HepG2 (cell line): Measurements from ENCODE around the gene PBLD. TPM values are rescaled to one million over a fixed set of nuclear protein-coding genes. Genes with fewer than 3 reads are reported as not detected.

ENCODE experiments used
- ATAC-seq: fragments of 200-7000 bp; cut with Tn5 transposase; 3 replicates; pipeline ENCODE4 v1.9.1; 2020; ENCODE audit warnings: mild to moderate bottlenecking, moderate library complexity
- BruUV-seq: library from RNA; stranded (reverse); fragments of 400-500 nt; replicated peaks from 2 replicates; lab custom pipeline; 2021; lab: Mats Ljungman, UMichigan
- CTCF ChIA-PET: fragments of 300-600 bp; formaldehyde crosslinking; extraction: SDS; loops from one replicate; lab custom pipeline; 2021; ENCODE audit warnings: low total read pairs, inconsistent platforms, low intra/inter-chr PET ratio; lab: Yijun Ruan, JAX
- POLR2A ChIA-PET: fragments of 350-600 bp; sonication (Branson Sonifier 250); formaldehyde crosslinking; loops from one replicate; lab custom pipeline; 2020; ENCODE audit warnings: antibody characterized with exemption, inconsistent platforms; lab: Yijun Ruan, JAX
- DNase-seq: peaks from one replicate; pipeline ENCODE4 v3.0.0-alpha.2; 2015; ENCODE audit warnings: low spot score
- FAIRE-seq: peaks from 3 replicates; lab custom pipeline; 2011; peaks lifted over from hg19 to GRCh38; lab: Jason Lieb, UNC
- H2AFZ ChIP-seq: one replicate; pipeline ENCODE4 v1.6.1; 2011; ENCODE audit warnings: low read length, inconsistent platforms
- H3K27ac ChIP-seq: fragments of 300-600 bp; 3 replicates; pipeline ENCODE4 v1.8.0; 2011; ENCODE audit warnings: mixed run types, mild to moderate bottlenecking, mixed read lengths, low read length, inconsistent platforms; ENCODE audit not compliant: insufficient read depth; ENCODE audit errors: extremely low read length
- H3K27me3 ChIP-seq, 2 experiments: fragments of 200-600 bp in 1 of 2; 2 replicates in 1 of 2; 3 replicates in 1 of 2; pipeline versions ENCODE4 v1.6.0 to v1.8.0; 2011; ENCODE audit warnings: low read length in 2 of 2, mild to moderate bottlenecking in 2 of 2, moderate library complexity in 2 of 2, inconsistent platforms in 1 of 2; ENCODE audit not compliant: insufficient read depth in 2 of 2, control insufficient read depth in 1 of 2
- H3K36me3 ChIP-seq, 2 experiments: fragments of 200-600 bp in 1 of 2; replicated peaks in 1 of 2; 2 replicates in 1 of 2; 3 replicates in 1 of 2; pipeline versions ENCODE4 v1.5.1 to v1.8.0; 2011; ENCODE audit warnings: low read length in 2 of 2, inconsistent platforms in 1 of 2; ENCODE audit not compliant: insufficient read depth in 2 of 2, control insufficient read depth in 1 of 2
- H3K4me1 ChIP-seq: 2 replicates; pipeline ENCODE4 v1.5.1; 2012; ENCODE audit warnings: low read length, inconsistent platforms; ENCODE audit not compliant: insufficient read depth
- H3K4me2 ChIP-seq: 2 replicates; pipeline ENCODE4 v1.6.0; 2011; ENCODE audit warnings: low read depth, low read length, inconsistent platforms
- H3K4me3 ChIP-seq, 3 experiments: fragments of 200-600 bp in 1 of 3; sonication (generic), shearing (Covaris generic) in 1 of 3; replicated peaks in 1 of 3; 2 replicates each; pipeline ENCODE4 v1.5.1; 2011 to 2016; ENCODE audit warnings: low read length in 3 of 3, inconsistent platforms in 2 of 3, low read depth in 2 of 3, mild to moderate bottlenecking in 2 of 3, control low read depth in 1 of 3, mixed read lengths in 1 of 3; ENCODE audit not compliant: insufficient read depth in 1 of 3
- H3K79me2 ChIP-seq: one replicate; pipeline ENCODE4 v1.6.1; 2011; ENCODE audit warnings: low read length, inconsistent platforms; ENCODE audit not compliant: insufficient read depth
- H3K9ac ChIP-seq: 2 replicates; pipeline ENCODE4 v1.6.0; 2011; ENCODE audit warnings: mild to moderate bottlenecking, low read depth, low read length, inconsistent platforms; ENCODE audit not compliant: insufficient read depth
- H3K9me3 ChIP-seq: 2 replicates; pipeline ENCODE4 v1.5.1; 2012; ENCODE audit warnings: mild to moderate bottlenecking, low read length
- H4K20me1 ChIP-seq: 2 replicates; pipeline ENCODE4 v1.6.0; 2011; ENCODE audit warnings: inconsistent platforms, mild to moderate bottlenecking, low read length, moderate library complexity; ENCODE audit not compliant: insufficient read depth
- ETS1 ChIP-seq: sonication (generic); formaldehyde crosslinking; IDR thresholded peaks from 2 replicates; pipeline ENCODE4 v1.4.0; 2020; ENCODE audit warnings: missing genetic modification reagents
- MAFF ChIP-seq: IDR thresholded peaks from 2 replicates; pipeline ENCODE4 v1.6.1; 2011; ENCODE audit warnings: low read depth, low read length, improper control_type of control experiment
- MAFK ChIP-seq, 2 experiments: IDR thresholded peaks in 1 of 2; conservative IDR thresholded peaks in 1 of 2; 2 replicates each; pipeline ENCODE4 v1.6.1; 2011; ENCODE audit warnings: improper control_type of control experiment in 2 of 2, low read length in 2 of 2
- NFE2L1 ChIP-seq: sonication (generic); formaldehyde crosslinking; IDR thresholded peaks from 2 replicates; pipeline ENCODE4 v1.4.0; 2020; ENCODE audit warnings: missing genetic modification reagents, mild to moderate bottlenecking, borderline replicate concordance
- NFRKB ChIP-seq: fragments of 450-650 bp; IDR thresholded peaks from 2 replicates; pipeline ENCODE4 v1.6.1; 2017
- TBX3 ChIP-seq: fragments of 450-650 bp; IDR thresholded peaks from 2 replicates; pipeline ENCODE4 v1.6.1; 2017; ENCODE audit warnings: antibody characterized with exemption, mild to moderate bottlenecking, inconsistent platforms, borderline replicate concordance
- ZKSCAN8 ChIP-seq: IDR thresholded peaks from 2 replicates; pipeline ENCODE4 v1.6.1; 2016; ENCODE audit warnings: borderline replicate concordance, missing genetic modification reagents, missing compliant biosample characterization
- ZNF564 ChIP-seq: sonication (generic); formaldehyde crosslinking; IDR thresholded peaks from 2 replicates; pipeline ENCODE4 v1.8.1; 2023; ENCODE audit warnings: mild to moderate bottlenecking, missing genetic modification reagents
- ZNF792 ChIP-seq: IDR thresholded peaks from 2 replicates; pipeline ENCODE4 v1.6.1; 2016
- WGBS: methylation state at CpG from one replicate; pipeline ENCODE4 v1.1.6; 2017; ENCODE audit warnings: low lambda C conversion rate; 5-methylcytosine and 5-hydroxymethylcytosine counted together
- in situ Hi-C: cut with HindIII; loops from 2 replicates; pipeline ENCODE4 v1.10.0; 2017; ENCODE audit warnings: low pct_unique_long_range_greater_than_20kb; ENCODE audit not compliant: extremely low pct_ligation_motif_present
- intact Hi-C: fragments of 100-400 bp; cut with micrococcal nuclease; formaldehyde crosslinking; loops from one replicate; pipeline ENCODE4 v1.10.0; 2022; ENCODE audit not compliant: unreplicated experiment
- polyA plus RNA-seq, 8 experiments: library from polyadenylated mRNA; depleted of rRNA in 3 of 8; stranded (reverse) in 7 of 8; unstranded in 1 of 8; fragments of >200 nt; fragmentation: Illumina TruSeq in 4 of 8; extraction: Trizol in 4 of 8; gene quantifications; 2 replicates each; pipeline versions ENCODE4 v1.2.1 to v1.2.3, GENCODE V29; 2011 to 2016; ENCODE audit warnings: low read depth in 4 of 8, missing spikeins in 1 of 8, mixed read lengths in 1 of 8; ENCODE audit not compliant: insufficient read depth in 1 of 8
- total RNA-seq, 5 experiments: library from RNA; depleted of rRNA; stranded (reverse); fragments of >200 nt; fragmentation: Illumina TruSeq; extraction: Trizol; gene quantifications; 2 replicates each; pipeline ENCODE4 v1.2.3, GENCODE V29; 2016; ENCODE audit warnings: low read depth in 1 of 5

Gene PBLD
- total and polyA plus RNA-seq, 2 of the 13 experiments (the other 11 are each of a cell fraction or from before 2014, with no cell fraction given), result 0.42 to 3.1 TPM

GRCh38 chr10:68290736-68291135 lies 42.0 kb downstream of the PBLD start:
- DNase-seq (no peak), ATAC-seq (no peak), FAIRE-seq (no peak)
- H3K4me2 ChIP-seq, result no peak overlapping the region
- ChIA-PET POLR2A (no interaction called here), CTCF (no interaction called here)
- no peaks in the 10 kb centered on the region for H3K9me3 ChIP-seq
- H2AFZ ChIP-seq, result no peak overlapping the region
- H3K27ac ChIP-seq, result no peak overlapping the region
- no peaks in the 10 kb centered on the region for H3K36me3 ChIP-seq
- intact Hi-C loops, result no loop called here
- no peaks in the 10 kb centered on the region for H3K4me1 ChIP-seq
- no peak overlapping the region for H3K4me3 ChIP-seq
- no peaks in the 10 kb centered on the region for H4K20me1 ChIP-seq
- TF ChIP-seq TBX3, result no peak
- no peak for TF ChIP-seq NFE2L1 (CRISPR knock-in tag)
- no peak for TF ChIP-seq ZKSCAN8
- no peak for TF ChIP-seq ZNF564
- no peak for TF ChIP-seq NFRKB
- no peak for TF ChIP-seq ETS1 (CRISPR knock-in tag)
- TF ChIP-seq, all 625 proteins: peak for 0
- in situ Hi-C loops, result no loop called here
- no TSS peak for BruUV-seq
- Histone ChIP-seq H3K27me3 (no peaks in the 10 kb centered on the region), H3K9ac (no peak overlapping the region), H3K79me2 (no peaks in the 10 kb centered on the region)

DNA sequence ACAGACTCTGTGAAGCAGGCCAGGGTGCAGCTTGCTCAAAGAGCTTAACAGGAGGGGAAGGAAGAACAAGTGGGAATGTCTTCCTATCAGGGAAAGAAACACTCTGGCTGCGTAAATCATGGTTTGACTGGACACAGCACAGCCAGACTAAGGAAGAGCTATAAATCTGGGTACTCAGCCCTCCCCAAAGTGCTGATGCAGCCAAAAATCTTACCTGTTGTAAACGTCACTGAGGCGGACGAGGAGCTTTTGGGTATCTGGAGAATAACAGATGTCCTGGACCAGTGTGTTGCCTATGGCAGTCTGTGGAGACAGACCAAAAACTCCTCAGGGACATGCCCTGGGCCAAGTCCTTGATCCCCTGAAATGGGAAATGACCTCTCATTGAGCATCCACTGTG lies 44.0 kb downstream of the PBLD start:
- no TSS peak for BruUV-seq
- no peak for DNase-seq
- FAIRE-seq, result no peak
- in situ Hi-C loops (no loop called here), intact Hi-C loops (no loop called here)
- Histone ChIP-seq H3K9me3 (no peaks in the 10 kb centered on the region), H2AFZ (no peak overlapping the region), H3K9ac (no peak overlapping the region), H3K27ac (no peak overlapping the region), H4K20me1 (no peaks in the 10 kb centered on the region), H3K4me1 (no peaks in the 10 kb centered on the region), H3K27me3 (no peaks in the 10 kb centered on the region), H3K4me2 (no peak overlapping the region), H3K79me2 (no peaks in the 10 kb centered on the region), H3K4me3 (no peak overlapping the region), H3K36me3 (no peaks in the 10 kb centered on the region)
- POLR2A ChIA-PET, result no interaction called here
- WGBS, result 100% methylated on average over 4 of the region's 4 CpGs
- TF ChIP-seq MAFF (peak; percentile 62), MAFK (conservative IDR thresholded peaks at IDR 0.05 in 1 of 2, IDR thresholded peaks at IDR 0.05 in 1 of 2; ENCODE audit: low read length in 2 of 2) (peak; percentile 67 to 76), ZNF792 (CRISPR knock-in tag) (no peak)
- CTCF ChIA-PET, result no interaction called here
- no peak for ATAC-seq
